Posterior vena cava (tissue), 2 donors: Measurements from ENCODE around the gene IGSF9. TPM values are rescaled to one million over a fixed set of nuclear protein-coding genes. Genes with fewer than 3 reads are reported as not detected.

Experiments used
- DNase-seq: peaks from one replicate; pipeline ENCODE4 v3.0.0-alpha.2; 2020; ENCODE audit warnings: low spot score
- intact Hi-C, 2 donors: fragments of 100-400 bp; cut with DNase I; formaldehyde crosslinking; loops; one replicate each; pipeline versions ENCODE4 v1.14.1 to v1.14.2; 2022 to 2023
- total RNA-seq, 2 donors: library from RNA; stranded (reverse); fragmentation: NEBNext Ultra II Directional; extraction: Animal tissue kit (Norgen Biotek cat#: 25700); gene quantifications; one replicate each; pipeline ENCODE4 v1.2.1, GENCODE V29; 2021
- donor health status: DM: yes; HTN: yes; CAD: no.
- donor health status: DM: yes; HTN: yes; CAD: no.

Gene IGSF9
- total RNA-seq, 2 donors from 2014 or later, result 0.10 to 0.42 TPM

- no peak for DNase-seq
- intact Hi-C loops, result no loop called here
Measured at GRCh38 chr1:159925719-159926078, 19.7 kb downstream of the IGSF9 start.

- DNase-seq, result peak; percentile 98
- intact Hi-C loops, result no loop called here
Measured at GRCh38 chr1:159924791-159925718, 20.4 kb downstream of the IGSF9 start, which contains the start of gene TAGLN2. TAGLN2 (minus strand) TSS chr1:159925507; CDS start chr1:159920509, 4,998 bp downstream.

- intact Hi-C loops, result no loop called here
- DNase-seq, result peak; percentile 97
Measured at GRCh38 chr1:159924025-159924790, 21.2 kb downstream of the IGSF9 start.

GRCh38 chr1:159923203-159924024 lies 22.0 kb downstream of the IGSF9 start:
- intact Hi-C loops, result no loop called here

GRCh38 chr1:159922511-159923202 lies 22.8 kb downstream of the IGSF9 start:
- peak; percentile 88 for DNase-seq
- intact Hi-C loops, result no loop called here

More at GRCh38 chr1:159923203-159924024, 22.0 kb downstream of the IGSF9 start:
- DNase-seq, result peak; percentile 96

- no peak for DNase-seq
- intact Hi-C loops, result no loop called here
Measured at GRCh38 chr1:159921700-159922504, 23.5 kb downstream of the IGSF9 start.

- intact Hi-C loops, result no loop called here
- no peak for DNase-seq
Measured at GRCh38 chr1:159921251-159921650, 24.2 kb downstream of the IGSF9 start.

- intact Hi-C loops, result no loop called here
- no peak for DNase-seq
Measured at GRCh38 chr1:159920651-159921050, 24.8 kb downstream of the IGSF9 start.

- intact Hi-C loops, result no loop called here
- no peak for DNase-seq
Measured at GRCh38 chr1:159920202-159920601, 25.2 kb downstream of the IGSF9 start.

- intact Hi-C loops, result no loop called here
- no peak for DNase-seq
Measured at GRCh38 chr1:159919236-159919865, 26.1 kb downstream of the IGSF9 start.

- intact Hi-C loops, result no loop called here
- DNase-seq, result no peak
Measured at GRCh38 chr1:159918352-159919200, 26.8 kb downstream of the IGSF9 start.

GRCh38 chr1:159917533-159918351 lies 27.7 kb downstream of the IGSF9 start:
- peak; percentile 46 for DNase-seq
- intact Hi-C loops, result no loop called here

GRCh38 chr1:159916242-159917051 lies 29.0 kb downstream of the IGSF9 start:
- peak; percentile 76 for DNase-seq
- intact Hi-C loops, result no loop called here

- DNase-seq, result peak; percentile 37
- intact Hi-C loops, result no loop called here
Measured at GRCh38 chr1:159915571-159916241, 29.7 kb downstream of the IGSF9 start.
